WTC11 (cell line): ENCODE data around the gene CDX1. TPM values are rescaled to one million over a fixed set of nuclear protein-coding genes. Genes with fewer than 3 reads are reported as not detected.

ENCODE experiments used
- ATAC-seq: fragments of 200-7000 bp; cut with Tn5 transposase; 2 replicates; pipeline ENCODE4 v1.10.0; 2021; ENCODE audit warnings: mild to moderate bottlenecking, moderate library complexity
- CTCF ChIA-PET: fragments of 300-600 bp; sonication (Branson Sonifier 250); formaldehyde crosslinking; loops from one replicate; lab custom pipeline; 2021; ENCODE audit warnings: antibody characterized with exemption; lab: Charles Lee
- POLR2A ChIA-PET: fragments of 350-600 bp; sonication (Branson Sonifier 250); formaldehyde crosslinking; loops from one replicate; lab custom pipeline; 2021; ENCODE audit warnings: antibody characterized with exemption; lab: Charles Lee
- DNase-seq: peaks from one replicate; pipeline ENCODE4 v3.0.0; 2021; ENCODE audit warnings: low spot score
- H3K27ac Mint-ChIP-seq: 2 replicates; pipeline ENCODE4 v1.8.0; 2021; ENCODE audit warnings: mixed read lengths
- H3K27me3 Mint-ChIP-seq: 2 replicates; pipeline ENCODE4 v1.8.0; 2021; ENCODE audit warnings: low read depth, mild to moderate bottlenecking, moderate library complexity, mixed read lengths
- H3K36me3 Mint-ChIP-seq: 2 replicates; pipeline ENCODE4 v1.8.0; 2021; ENCODE audit warnings: mixed read lengths
- H3K4me1 Mint-ChIP-seq: 2 replicates; pipeline ENCODE4 v1.8.0; 2022; ENCODE audit warnings: mixed read lengths
- H3K4me3 Mint-ChIP-seq: 2 replicates; pipeline ENCODE4 v1.8.0; 2021; ENCODE audit warnings: mild to moderate bottlenecking, moderate library complexity, mixed read lengths
- H3K9me3 Mint-ChIP-seq: 2 replicates; pipeline ENCODE4 v1.8.0; 2021; ENCODE audit warnings: mixed read lengths
- ARID4B ChIP-seq: sonication (generic); formaldehyde crosslinking; IDR thresholded peaks from 2 replicates; pipeline ENCODE4 v1.8.0; 2023; ENCODE audit warnings: missing genetic modification reagents, mild to moderate bottlenecking, borderline replicate concordance
- ATF1 ChIP-seq: sonication (generic); formaldehyde crosslinking; IDR thresholded peaks from 2 replicates; pipeline ENCODE4 v1.8.1; 2023; ENCODE audit warnings: mild to moderate bottlenecking, moderate library complexity, missing genetic modification reagents
- CBFB ChIP-seq: sonication (generic); formaldehyde crosslinking; IDR thresholded peaks from 2 replicates; pipeline ENCODE4 v1.8.1; 2022; ENCODE audit warnings: mild to moderate bottlenecking, low read depth, missing genetic modification reagents
- CREB1 ChIP-seq: sonication (generic); formaldehyde crosslinking; IDR thresholded peaks from 2 replicates; pipeline ENCODE4 v1.8.0; 2023; ENCODE audit warnings: mild to moderate bottlenecking, missing genetic modification reagents
- CREM ChIP-seq: sonication (generic); formaldehyde crosslinking; IDR thresholded peaks from 2 replicates; pipeline ENCODE4 v1.8.1; 2022; ENCODE audit warnings: mild to moderate bottlenecking, missing genetic modification reagents, moderate library complexity
- ELF4 ChIP-seq: sonication (generic); formaldehyde crosslinking; IDR thresholded peaks from 2 replicates; pipeline ENCODE4 v1.8.1; 2022; ENCODE audit warnings: low read depth, mild to moderate bottlenecking, moderate library complexity, missing genetic modification reagents
- EMX1 ChIP-seq: fragments of 250-450 bp; sonication (Bioruptor Pico); IDR thresholded peaks from 2 replicates; pipeline ENCODE4 v1.8.0; 2021; ENCODE audit warnings: mild to moderate bottlenecking
- FOXJ3 ChIP-seq: sonication (generic); formaldehyde crosslinking; IDR thresholded peaks from 2 replicates; pipeline ENCODE4 v1.9.0; 2021; ENCODE audit warnings: missing genetic modification reagents, mild to moderate bottlenecking, borderline replicate concordance
- JAZF1 ChIP-seq: fragments of 250-450 bp; sonication (Bioruptor Pico); IDR thresholded peaks from 2 replicates; pipeline ENCODE4 v1.9.0; 2021; ENCODE audit warnings: moderate library complexity, mild to moderate bottlenecking, inconsistent platforms
- JUN ChIP-seq: sonication (generic); formaldehyde crosslinking; IDR thresholded peaks from 2 replicates; pipeline ENCODE4 v1.8.0; 2023; ENCODE audit warnings: mild to moderate bottlenecking, missing genetic modification reagents
- MLX ChIP-seq: sonication (generic); formaldehyde crosslinking; IDR thresholded peaks from 2 replicates; pipeline ENCODE4 v1.8.1; 2023; ENCODE audit warnings: mild to moderate bottlenecking, missing genetic modification reagents, moderate library complexity
- MXD4 ChIP-seq: fragments of 250-450 bp; sonication (Bioruptor Pico); IDR thresholded peaks from 2 replicates; pipeline ENCODE4 v1.8.0; 2021; ENCODE audit warnings: mild to moderate bottlenecking, moderate library complexity, borderline replicate concordance
- NFE2L1 ChIP-seq: sonication (generic); formaldehyde crosslinking; IDR thresholded peaks from 2 replicates; pipeline ENCODE4 v1.8.1; 2023; ENCODE audit warnings: missing genetic modification reagents
- NR1H2 ChIP-seq: sonication (generic); formaldehyde crosslinking; IDR thresholded peaks from 2 replicates; pipeline ENCODE4 v1.9.0; 2021; ENCODE audit warnings: mild to moderate bottlenecking, moderate library complexity, missing genetic modification reagents
- NR2C2 ChIP-seq: sonication (generic); formaldehyde crosslinking; IDR thresholded peaks from 2 replicates; pipeline ENCODE4 v1.8.0; 2022; ENCODE audit warnings: mild to moderate bottlenecking, missing genetic modification reagents
- PRRX2 ChIP-seq: fragments of 250-450 bp; sonication (Bioruptor Pico); IDR thresholded peaks from 2 replicates; pipeline ENCODE4 v1.8.0; 2021; ENCODE audit warnings: mild to moderate bottlenecking
- SMAD3 ChIP-seq: sonication (generic); formaldehyde crosslinking; IDR thresholded peaks from 2 replicates; pipeline ENCODE4 v1.8.0; 2022; ENCODE audit warnings: missing genetic modification reagents, mild to moderate bottlenecking, borderline replicate concordance
- SP1 ChIP-seq: sonication (generic); formaldehyde crosslinking; conservative IDR thresholded peaks from 2 replicates; pipeline ENCODE4 v1.8.1; 2022; ENCODE audit warnings: missing genetic modification reagents
- ZBTB21 ChIP-seq: sonication (generic); formaldehyde crosslinking; IDR thresholded peaks from 2 replicates; pipeline ENCODE4 v1.8.1; 2023; ENCODE audit warnings: mild to moderate bottlenecking, missing genetic modification reagents, borderline replicate concordance
- ZBTB43 ChIP-seq: sonication (generic); formaldehyde crosslinking; IDR thresholded peaks from 2 replicates; pipeline ENCODE4 v1.8.1; 2023; ENCODE audit warnings: mild to moderate bottlenecking, missing genetic modification reagents
- ZNF416 ChIP-seq: fragments of 250-450 bp; sonication (Bioruptor Pico); IDR thresholded peaks from 2 replicates; pipeline ENCODE4 v1.9.0; 2021; ENCODE audit warnings: mild to moderate bottlenecking, inconsistent platforms
- ZNF423 ChIP-seq: fragments of 250-450 bp; sonication (Bioruptor Pico); IDR thresholded peaks from 2 replicates; pipeline ENCODE4 v2.1.2; 2022; ENCODE audit warnings: mild to moderate bottlenecking, moderate library complexity
- total RNA-seq: library from RNA; stranded (reverse); gene quantifications from 3 replicates; pipeline ENCODE4 v1.2.3, GENCODE V29; 2021
- TF ChIP-seq, protein P1 (sequence below): sonication (generic); formaldehyde crosslinking; conservative IDR thresholded peaks from 2 replicates; pipeline ENCODE4 v1.8.1; 2023; ENCODE audit warnings: mild to moderate bottlenecking, low read depth, missing genetic modification reagents, moderate library complexity
- TF ChIP-seq, protein P2 (sequence below): sonication (generic); formaldehyde crosslinking; IDR thresholded peaks from 2 replicates; pipeline ENCODE4 v1.8.1; 2022; ENCODE audit warnings: mild to moderate bottlenecking, missing genetic modification reagents, moderate library complexity, borderline replicate concordance
- TF ChIP-seq, protein P3 (sequence below): sonication (generic); formaldehyde crosslinking; IDR thresholded peaks from 2 replicates; pipeline ENCODE4 v1.8.1; 2023; ENCODE audit warnings: mild to moderate bottlenecking, missing genetic modification reagents
- TF ChIP-seq, protein P4 (sequence below): fragments of 250-450 bp; sonication (Bioruptor Pico); IDR thresholded peaks from 2 replicates; pipeline ENCODE4 v1.9.0; 2021; ENCODE audit warnings: mild to moderate bottlenecking

Gene CDX1
- total RNA-seq, 1 experiment from 2014 or later, result 0.13 TPM

DNA sequence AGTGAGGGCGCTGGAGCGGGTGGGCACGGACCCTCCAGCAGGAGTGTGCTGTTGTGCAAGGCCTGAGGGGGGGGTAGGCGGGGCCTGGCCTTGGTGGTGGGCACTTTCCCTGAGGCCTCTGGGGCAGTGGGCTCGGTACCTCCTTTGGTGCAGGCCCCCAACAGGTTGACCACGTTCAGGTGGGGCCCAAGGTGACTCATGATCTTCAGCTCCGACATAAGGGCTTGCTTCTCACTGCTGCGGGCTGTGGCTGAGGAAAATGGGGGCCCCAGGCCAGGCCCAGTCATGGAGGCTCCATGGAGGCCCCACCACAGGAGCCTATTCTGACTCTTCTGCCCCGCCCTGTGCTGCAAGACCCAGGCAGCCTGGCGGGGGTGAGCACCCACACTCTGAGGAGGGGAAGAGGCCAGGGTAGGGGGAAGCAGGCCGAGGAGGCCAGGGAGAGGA is 42.4 kb upstream of the CDX1 start (continued):
- TF ChIP-seq PRRX2 (CRISPR knock-in tag) (no peak), ATF1 (CRISPR knock-in tag) (no peak), CBFB (CRISPR knock-in tag) (no peak), ELF4 (CRISPR knock-in tag) (no peak), JAZF1 (CRISPR knock-in tag) (no peak), CREM (CRISPR knock-in tag) (no peak), ZNF423 (CRISPR knock-in tag) (no peak), MXD4 (no peak), JUN (no peak), NR1H2 (no peak), NR2C2 (CRISPR knock-in tag) (no peak), ZBTB21 (CRISPR knock-in tag) (no peak), EMX1 (CRISPR knock-in tag) (no peak)
- TF ChIP-seq, protein P1, sequence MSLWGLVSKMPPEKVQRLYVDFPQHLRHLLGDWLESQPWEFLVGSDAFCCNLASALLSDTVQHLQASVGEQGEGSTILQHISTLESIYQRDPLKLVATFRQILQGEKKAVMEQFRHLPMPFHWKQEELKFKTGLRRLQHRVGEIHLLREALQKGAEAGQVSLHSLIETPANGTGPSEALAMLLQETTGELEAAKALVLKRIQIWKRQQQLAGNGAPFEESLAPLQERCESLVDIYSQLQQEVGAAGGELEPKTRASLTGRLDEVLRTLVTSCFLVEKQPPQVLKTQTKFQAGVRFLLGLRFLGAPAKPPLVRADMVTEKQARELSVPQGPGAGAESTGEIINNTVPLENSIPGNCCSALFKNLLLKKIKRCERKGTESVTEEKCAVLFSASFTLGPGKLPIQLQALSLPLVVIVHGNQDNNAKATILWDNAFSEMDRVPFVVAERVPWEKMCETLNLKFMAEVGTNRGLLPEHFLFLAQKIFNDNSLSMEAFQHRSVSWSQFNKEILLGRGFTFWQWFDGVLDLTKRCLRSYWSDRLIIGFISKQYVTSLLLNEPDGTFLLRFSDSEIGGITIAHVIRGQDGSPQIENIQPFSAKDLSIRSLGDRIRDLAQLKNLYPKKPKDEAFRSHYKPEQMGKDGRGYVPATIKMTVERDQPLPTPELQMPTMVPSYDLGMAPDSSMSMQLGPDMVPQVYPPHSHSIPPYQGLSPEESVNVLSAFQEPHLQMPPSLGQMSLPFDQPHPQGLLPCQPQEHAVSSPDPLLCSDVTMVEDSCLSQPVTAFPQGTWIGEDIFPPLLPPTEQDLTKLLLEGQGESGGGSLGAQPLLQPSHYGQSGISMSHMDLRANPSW (CRISPR knock-in tag), result no peak

DNA sequence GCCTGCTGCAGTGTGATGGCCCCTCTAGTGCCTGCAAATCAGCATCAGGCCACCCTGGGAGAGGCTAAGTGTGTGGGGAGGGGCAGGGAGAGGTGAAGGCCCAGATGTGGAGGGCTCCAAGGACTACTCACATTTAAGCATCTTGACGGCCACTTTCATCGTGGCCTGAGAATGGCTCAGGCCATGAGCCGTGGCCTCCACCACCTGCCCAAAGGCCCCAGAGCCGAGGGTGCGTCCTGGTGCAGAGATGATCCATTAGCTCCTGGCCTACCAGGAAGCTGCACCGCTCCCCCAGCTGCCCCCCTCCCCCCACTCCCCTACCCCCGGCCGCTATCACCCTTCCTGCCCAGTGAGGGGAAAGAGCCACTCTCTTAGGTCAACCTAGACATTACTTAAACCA is 42.0 kb upstream of the CDX1 start:
- POLR2A ChIA-PET, result no interaction called here
- no peak for TF ChIP-seq SMAD3 (CRISPR knock-in tag)
- TF ChIP-seq FOXJ3 (CRISPR knock-in tag), result no peak
- TF ChIP-seq CREM (CRISPR knock-in tag), result no peak
- TF ChIP-seq ARID4B (CRISPR knock-in tag), result no peak
- TF ChIP-seq NFE2L1 (CRISPR knock-in tag), result no peak
- TF ChIP-seq MLX (CRISPR knock-in tag), result no peak
- TF ChIP-seq CREB1 (CRISPR knock-in tag), result no peak
- TF ChIP-seq ZBTB21 (CRISPR knock-in tag), result no peak
- TF ChIP-seq, protein P2, sequence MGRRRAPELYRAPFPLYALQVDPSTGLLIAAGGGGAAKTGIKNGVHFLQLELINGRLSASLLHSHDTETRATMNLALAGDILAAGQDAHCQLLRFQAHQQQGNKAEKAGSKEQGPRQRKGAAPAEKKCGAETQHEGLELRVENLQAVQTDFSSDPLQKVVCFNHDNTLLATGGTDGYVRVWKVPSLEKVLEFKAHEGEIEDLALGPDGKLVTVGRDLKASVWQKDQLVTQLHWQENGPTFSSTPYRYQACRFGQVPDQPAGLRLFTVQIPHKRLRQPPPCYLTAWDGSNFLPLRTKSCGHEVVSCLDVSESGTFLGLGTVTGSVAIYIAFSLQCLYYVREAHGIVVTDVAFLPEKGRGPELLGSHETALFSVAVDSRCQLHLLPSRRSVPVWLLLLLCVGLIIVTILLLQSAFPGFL, result no peak
- TF ChIP-seq ZNF416, result no peak
- no peak for TF ChIP-seq SP1 (CRISPR knock-in tag)
- no peak for TF ChIP-seq ZBTB43
- TF ChIP-seq, protein P3, sequence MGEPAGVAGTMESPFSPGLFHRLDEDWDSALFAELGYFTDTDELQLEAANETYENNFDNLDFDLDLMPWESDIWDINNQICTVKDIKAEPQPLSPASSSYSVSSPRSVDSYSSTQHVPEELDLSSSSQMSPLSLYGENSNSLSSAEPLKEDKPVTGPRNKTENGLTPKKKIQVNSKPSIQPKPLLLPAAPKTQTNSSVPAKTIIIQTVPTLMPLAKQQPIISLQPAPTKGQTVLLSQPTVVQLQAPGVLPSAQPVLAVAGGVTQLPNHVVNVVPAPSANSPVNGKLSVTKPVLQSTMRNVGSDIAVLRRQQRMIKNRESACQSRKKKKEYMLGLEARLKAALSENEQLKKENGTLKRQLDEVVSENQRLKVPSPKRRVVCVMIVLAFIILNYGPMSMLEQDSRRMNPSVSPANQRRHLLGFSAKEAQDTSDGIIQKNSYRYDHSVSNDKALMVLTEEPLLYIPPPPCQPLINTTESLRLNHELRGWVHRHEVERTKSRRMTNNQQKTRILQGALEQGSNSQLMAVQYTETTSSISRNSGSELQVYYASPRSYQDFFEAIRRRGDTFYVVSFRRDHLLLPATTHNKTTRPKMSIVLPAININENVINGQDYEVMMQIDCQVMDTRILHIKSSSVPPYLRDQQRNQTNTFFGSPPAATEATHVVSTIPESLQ (CRISPR knock-in tag), result no peak
- TF ChIP-seq, protein P4, sequence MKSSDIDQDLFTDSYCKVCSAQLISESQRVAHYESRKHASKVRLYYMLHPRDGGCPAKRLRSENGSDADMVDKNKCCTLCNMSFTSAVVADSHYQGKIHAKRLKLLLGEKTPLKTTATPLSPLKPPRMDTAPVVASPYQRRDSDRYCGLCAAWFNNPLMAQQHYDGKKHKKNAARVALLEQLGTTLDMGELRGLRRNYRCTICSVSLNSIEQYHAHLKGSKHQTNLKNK (CRISPR knock-in tag), result no peak

More for the DNA sequence above, 42.0 kb upstream of the CDX1 start:
- Mint-ChIP-seq H3K27ac (no peak overlapping the region), H3K27me3 (peaks cover 3% of the 10 kb centered on the region; the same call in 1 of the 2 replicates), H3K36me3 (no peaks in the 10 kb centered on the region), H3K9me3 (no peaks in the 10 kb centered on the region), H3K4me3 (no peak overlapping the region), H3K4me1 (peaks cover 13% of the 10 kb centered on the region)
- no peak for ATAC-seq
- CTCF ChIA-PET, result interaction anchor here (0.9 to 1.7 kb wide), 3 partner anchors 12 to 94 kb away, joined by 3 to 4 read pairs (median 4); no protein-coding TSS in a partner anchor
- no peak for DNase-seq
